BLaER1 (cell line): ENCODE data around the gene NAT14.
"Not testable (repeated sequence)": the region's sequence is repeated elsewhere in the genome, so short reads cannot be mapped to it uniquely, and the experiment has no call there.

Source experiments
- H3K27ac ChIP-seq: shearing (Covaris generic); formaldehyde crosslinking; 2 replicates; pipeline ENCODE4 v1.8.1; 2022
- H3K27me3 ChIP-seq: shearing (Covaris generic); formaldehyde crosslinking; 2 replicates; pipeline ENCODE4 v1.8.1; 2022
- H3K36me3 ChIP-seq: shearing (Covaris generic); formaldehyde crosslinking; 2 replicates; pipeline ENCODE4 v1.8.1; 2022
- H3K4me1 ChIP-seq: shearing (Covaris generic); formaldehyde crosslinking; 2 replicates; pipeline ENCODE4 v1.8.1; 2022
- H3K4me2 ChIP-seq: shearing (Covaris generic); formaldehyde crosslinking; 2 replicates; pipeline ENCODE4 v1.8.1; 2022
- H3K4me3 ChIP-seq: shearing (Covaris generic); formaldehyde crosslinking; 2 replicates; pipeline ENCODE4 v1.8.1; 2022
- H3K9ac ChIP-seq: shearing (Covaris generic); formaldehyde crosslinking; 2 replicates; pipeline ENCODE4 v1.8.1; 2022
- H3K9me3 ChIP-seq: shearing (Covaris generic); formaldehyde crosslinking; 2 replicates; pipeline ENCODE4 v1.8.1; 2022
- H4K20me1 ChIP-seq: shearing (Covaris generic); formaldehyde crosslinking; 2 replicates; pipeline ENCODE4 v1.8.1; 2022
- Cebpa-rat ChIP-seq: shearing (Covaris generic); IDR thresholded peaks from 2 replicates; pipeline ENCODE4 v1.8.1; 2022

NAT14 gene

GRCh38 chr19:55489711-55490477 is 4.9 kb downstream of the NAT14 start:
- Histone ChIP-seq H3K27ac (peak overlapping the region; percentile 30; the same call in 1 of the 2 replicates), H3K4me3 (no peak overlapping the region), H3K4me2 (peak overlapping the region; percentile 57), H3K9ac (0 out of 2 replicates have a peak overlapping the region, but pooled peaks have one; percentile 45), H3K36me3 (no peaks in the 10 kb centered on the region), H3K27me3 (no peaks in the 10 kb centered on the region), H4K20me1 (no peaks in the 10 kb centered on the region; the same call in 1 of the 2 replicates), H3K9me3 (no peaks in the 10 kb centered on the region), H3K4me1 (peaks cover 61% of the 10 kb centered on the region)
- TF ChIP-seq Cebpa-rat, result no peak

GRCh38 chr19:55490478-55491432 is 5.8 kb downstream of the NAT14 start:
- Histone ChIP-seq H3K36me3 (no peaks in the 10 kb centered on the region), H4K20me1 (no peaks in the 10 kb centered on the region; the same call in 1 of the 2 replicates), H3K4me3 (no peak overlapping the region), H3K27me3 (no peaks in the 10 kb centered on the region), H3K9ac (no peak overlapping the region), H3K9me3 (no peaks in the 10 kb centered on the region), H3K27ac (no peak overlapping the region), H3K4me2 (0 out of 2 replicates have a peak overlapping the region, but pooled peaks have one; percentile 57), H3K4me1 (peaks cover 56% of the 10 kb centered on the region)
- TF ChIP-seq Cebpa-rat, result no peak

- no peak overlapping the region for H3K9ac ChIP-seq
- no peaks in the 10 kb centered on the region; the same call in 1 of the 2 replicates for H4K20me1 ChIP-seq
- peaks cover 46% of the 10 kb centered on the region for H3K4me1 ChIP-seq
- no peaks in the 10 kb centered on the region for H3K36me3 ChIP-seq
- H3K9me3 ChIP-seq, result no peaks in the 10 kb centered on the region
- H3K4me2 ChIP-seq, result no peak overlapping the region
- no peaks in the 10 kb centered on the region for H3K27me3 ChIP-seq
- no peak overlapping the region for H3K27ac ChIP-seq
- no peak overlapping the region for H3K4me3 ChIP-seq
- no peak for TF ChIP-seq Cebpa-rat
Measured at GRCh38 chr19:55491546-55492360, 6.8 kb downstream of the NAT14 start.

GRCh38 chr19:55492362-55492944 is 7.5 kb downstream of the NAT14 start:
- Histone ChIP-seq H3K27ac (no peak overlapping the region), H3K4me2 (no peak overlapping the region), H3K27me3 (no peaks in the 10 kb centered on the region), H3K9ac (no peak overlapping the region), H4K20me1 (no peaks in the 10 kb centered on the region), H3K4me3 (no peak overlapping the region), H3K4me1 (peaks cover 39% of the 10 kb centered on the region), H3K9me3 (no peaks in the 10 kb centered on the region), H3K36me3 (no peaks in the 10 kb centered on the region)
- no peak for TF ChIP-seq Cebpa-rat

GRCh38 chr19:55493052-55493644 is 8.2 kb downstream of the NAT14 start:
- Histone ChIP-seq H3K36me3 (no peaks in the 10 kb centered on the region), H4K20me1 (no peaks in the 10 kb centered on the region), H3K4me3 (no peak overlapping the region), H3K4me2 (no peak overlapping the region), H3K4me1 (peaks cover 33% of the 10 kb centered on the region), H3K27me3 (no peaks in the 10 kb centered on the region), H3K9me3 (no peaks in the 10 kb centered on the region), H3K9ac (no peak overlapping the region), H3K27ac (no peak overlapping the region)
- TF ChIP-seq Cebpa-rat, result no peak

- Histone ChIP-seq H3K27ac (no peak overlapping the region), H3K36me3 (no peaks in the 10 kb centered on the region), H3K9ac (no peak overlapping the region), H3K4me2 (no peak overlapping the region), H4K20me1 (no peaks in the 10 kb centered on the region), H3K9me3 (no peaks in the 10 kb centered on the region), H3K4me1 (peaks cover 28% of the 10 kb centered on the region), H3K27me3 (no peaks in the 10 kb centered on the region), H3K4me3 (no peak overlapping the region)
- TF ChIP-seq Cebpa-rat, result no peak
Measured at GRCh38 chr19:55493645-55494171, 8.7 kb downstream of the NAT14 start.

GRCh38 chr19:55494172-55494761 is 9.3 kb downstream of the NAT14 start:
- no peak for TF ChIP-seq Cebpa-rat
- Histone ChIP-seq H3K9ac (no peak overlapping the region), H3K27ac (no peak overlapping the region), H3K36me3 (no peaks in the 10 kb centered on the region), H3K4me1 (peaks cover 24% of the 10 kb centered on the region), H3K4me2 (no peak overlapping the region), H3K27me3 (no peaks in the 10 kb centered on the region), H4K20me1 (no peaks in the 10 kb centered on the region), H3K9me3 (no peaks in the 10 kb centered on the region), H3K4me3 (no peak overlapping the region)

GRCh38 chr19:55495646-55496349 is 10.8 kb downstream of the NAT14 start:
- Histone ChIP-seq H3K4me1 (peaks cover 23% of the 10 kb centered on the region), H3K27me3 (no peaks in the 10 kb centered on the region), H4K20me1 (no peaks in the 10 kb centered on the region), H3K4me2 (no peak overlapping the region), H3K9ac (no peak overlapping the region), H3K27ac (no peak overlapping the region), H3K9me3 (no peaks in the 10 kb centered on the region), H3K4me3 (no peak overlapping the region), H3K36me3 (no peaks in the 10 kb centered on the region)
- TF ChIP-seq Cebpa-rat, result no peak

- not testable (repeated sequence) for H4K20me1 ChIP-seq, H3K4me3 ChIP-seq, H3K9me3 ChIP-seq, H3K27me3 ChIP-seq, H3K36me3 ChIP-seq, H3K9ac ChIP-seq, H3K27ac ChIP-seq, H3K4me2 ChIP-seq
- H3K4me1 ChIP-seq, result peaks cover 14% of the 10 kb centered on the region
Measured at GRCh38 chr19:55496820-55497219, 11.8 kb downstream of the NAT14 start.
